Fibroblast of lung (primary cell): ENCODE results near the gene PTPN23. TPM values are rescaled to one million over a fixed set of nuclear protein-coding genes. Genes with fewer than 3 reads are reported as not detected.

Experiments
- DNase-seq, 2 donors: peaks; one replicate each; pipeline versions ENCODE4 v3.0.0 to v3.0.0-alpha.2; 2010; ENCODE audit warnings: low read depth in 2 of 2
- H2AFZ ChIP-seq: 2 replicates; pipeline ENCODE4 v1.5.1; 2012; ENCODE audit warnings: low read length, control low read depth, inconsistent platforms
- H3K27ac ChIP-seq: 2 replicates; pipeline ENCODE4 v1.5.1; 2011; ENCODE audit warnings: low read length, control low read depth; ENCODE audit not compliant: insufficient read depth
- H3K27me3 ChIP-seq: 2 replicates; pipeline ENCODE4 v1.5.1; 2011; ENCODE audit warnings: mild to moderate bottlenecking, low read length; ENCODE audit not compliant: control insufficient read depth, insufficient read depth
- H3K36me3 ChIP-seq: 2 replicates; pipeline ENCODE4 v1.5.1; 2011; ENCODE audit warnings: low read length; ENCODE audit not compliant: control insufficient read depth, insufficient read depth
- H3K4me1 ChIP-seq: 2 replicates; pipeline ENCODE4 v1.5.1; 2011; ENCODE audit warnings: low read length; ENCODE audit not compliant: control insufficient read depth, insufficient read depth; ENCODE audit errors: extremely low read depth
- H3K4me2 ChIP-seq: 2 replicates; pipeline ENCODE4 v1.5.1; 2011; ENCODE audit warnings: low read length, control low read depth; ENCODE audit not compliant: insufficient read depth; ENCODE audit errors: extremely low read depth
- H3K4me3 ChIP-seq, 4 experiments: fragments of 200-600 bp in 1 of 4; sonication (generic) in 1 of 4; replicated peaks in 1 of 4; 2 replicates each; pipeline ENCODE4 v1.5.1; 2011 to 2016; ENCODE audit warnings: low read length in 4 of 4, low read depth in 3 of 4, mild to moderate bottlenecking in 3 of 4, control low read depth in 2 of 4, inconsistent platforms in 1 of 4, mixed read lengths in 1 of 4; ENCODE audit not compliant: insufficient read depth in 1 of 4; ENCODE audit errors: control extremely low read depth in 1 of 4
- H3K79me2 ChIP-seq: 2 replicates; pipeline ENCODE4 v1.5.1; 2012; ENCODE audit warnings: mild to moderate bottlenecking, low read length, inconsistent platforms; ENCODE audit not compliant: control insufficient read depth, insufficient read depth
- H3K9ac ChIP-seq: 2 replicates; pipeline ENCODE4 v1.5.1; 2011; ENCODE audit warnings: mild to moderate bottlenecking, low read length, control low read depth; ENCODE audit not compliant: insufficient read depth
- H3K9me3 ChIP-seq: 2 replicates; pipeline ENCODE4 v1.5.1; 2012; ENCODE audit warnings: low read depth, low read length; ENCODE audit not compliant: control insufficient read depth, insufficient read depth
- H4K20me1 ChIP-seq: 2 replicates; pipeline ENCODE4 v1.5.1; 2011; ENCODE audit warnings: low read length; ENCODE audit not compliant: control insufficient read depth, insufficient read depth; ENCODE audit errors: extremely low read depth
- EZH2 ChIP-seq: IDR thresholded peaks from 2 replicates; pipeline ENCODE4 v1.5.1; 2012; ENCODE audit warnings: low read length, control low read depth, mild to moderate bottlenecking; ENCODE audit errors: missing control alignments
- polyA plus RNA-seq, 2 donors: library from polyadenylated mRNA; depleted of rRNA in 1 of 2; stranded (reverse) in 1 of 2; unstranded in 1 of 2; fragments of >200 nt; gene quantifications; 2 replicates each; pipeline ENCODE4 v1.2.1, GENCODE V29; 2011 to 2012; ENCODE audit warnings: missing spikeins in 1 of 2
- total RNA-seq: library from RNA; depleted of rRNA; stranded (reverse); fragments of >200 nt; gene quantifications from 2 replicates; pipeline ENCODE4 v1.2.1, GENCODE V29; 2014
- TF ChIP-seq, protein P1 (sequence below), 2 donors: IDR thresholded peaks in 1 of 2; conservative IDR thresholded peaks in 1 of 2; 1 replicate in 1 of 2; 2 replicates in 1 of 2; pipeline ENCODE4 v1.5.1; 2011 to 2012; ENCODE audit warnings: low read length in 2 of 2, control low read depth in 1 of 2, inconsistent platforms in 1 of 2, low read depth in 1 of 2, mild to moderate bottlenecking in 1 of 2

Gene PTPN23
- total and polyA plus RNA-seq, 2 donors (not counting 1 experiment from before 2014, with no cell fraction given) = 1.5 to 19.7 TPM

DNA sequence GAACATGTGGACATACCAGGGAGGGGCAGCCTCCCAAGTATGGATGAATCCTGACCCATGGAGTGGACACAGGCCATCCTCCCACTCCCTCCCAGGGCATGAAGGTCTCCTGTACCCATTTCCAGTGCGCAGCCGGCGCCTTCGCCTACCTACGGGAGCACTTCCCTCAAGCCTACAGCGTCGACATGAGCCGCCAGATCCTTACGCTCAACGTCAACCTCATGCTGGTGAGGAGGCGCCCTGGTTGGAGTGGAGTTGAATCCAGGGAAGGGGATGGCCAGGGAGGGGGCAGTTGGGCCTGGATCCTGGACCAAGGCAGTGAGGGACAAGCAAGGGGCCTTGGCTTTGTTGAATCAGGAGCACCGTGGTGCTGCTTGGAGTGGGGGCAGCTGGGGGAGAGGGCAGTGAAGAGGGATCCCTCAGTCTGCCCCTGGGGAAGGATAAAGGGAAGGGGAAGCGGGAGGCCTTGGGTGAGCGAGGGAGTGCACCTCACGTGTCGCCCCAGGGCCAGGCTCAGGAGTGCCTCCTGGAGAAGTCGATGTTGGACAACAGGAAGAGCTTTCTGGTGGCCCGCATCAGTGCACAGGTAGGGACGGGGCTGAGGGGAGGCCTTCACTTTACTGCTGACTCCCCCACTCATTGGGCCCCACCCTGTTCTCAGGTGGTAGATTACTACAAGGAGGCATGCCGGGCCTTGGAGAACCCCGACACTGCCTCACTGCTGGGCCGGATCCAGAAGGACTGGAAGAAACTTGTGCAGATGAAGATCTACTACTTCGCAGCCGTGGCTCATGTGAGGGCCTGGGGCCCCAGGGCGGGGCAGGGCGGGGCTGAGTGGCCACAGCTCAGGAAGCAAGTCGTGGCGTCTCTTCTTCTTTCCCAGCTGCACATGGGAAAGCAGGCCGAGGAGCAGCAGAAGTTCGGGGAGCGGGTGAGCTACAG, 25.3 kb downstream of the PTPN23 start:
- no peak overlapping the region for H3K4me3 ChIP-seq
- no peak overlapping the region for H3K27ac ChIP-seq
- no peaks in the 10 kb centered on the region for H3K4me1 ChIP-seq
- peaks cover 6% of the 10 kb centered on the region for H3K79me2 ChIP-seq
- peaks cover 29% of the 10 kb centered on the region for H3K36me3 ChIP-seq
- H3K4me2 ChIP-seq = no peak overlapping the region
- H2AFZ ChIP-seq = no peak overlapping the region
- H3K9me3 ChIP-seq = no peaks in the 10 kb centered on the region
- H3K27me3 ChIP-seq = no peaks in the 10 kb centered on the region
- H3K9ac ChIP-seq = no peak overlapping the region
- TF ChIP-seq EZH2 = no peak
- TF ChIP-seq, protein P1, sequence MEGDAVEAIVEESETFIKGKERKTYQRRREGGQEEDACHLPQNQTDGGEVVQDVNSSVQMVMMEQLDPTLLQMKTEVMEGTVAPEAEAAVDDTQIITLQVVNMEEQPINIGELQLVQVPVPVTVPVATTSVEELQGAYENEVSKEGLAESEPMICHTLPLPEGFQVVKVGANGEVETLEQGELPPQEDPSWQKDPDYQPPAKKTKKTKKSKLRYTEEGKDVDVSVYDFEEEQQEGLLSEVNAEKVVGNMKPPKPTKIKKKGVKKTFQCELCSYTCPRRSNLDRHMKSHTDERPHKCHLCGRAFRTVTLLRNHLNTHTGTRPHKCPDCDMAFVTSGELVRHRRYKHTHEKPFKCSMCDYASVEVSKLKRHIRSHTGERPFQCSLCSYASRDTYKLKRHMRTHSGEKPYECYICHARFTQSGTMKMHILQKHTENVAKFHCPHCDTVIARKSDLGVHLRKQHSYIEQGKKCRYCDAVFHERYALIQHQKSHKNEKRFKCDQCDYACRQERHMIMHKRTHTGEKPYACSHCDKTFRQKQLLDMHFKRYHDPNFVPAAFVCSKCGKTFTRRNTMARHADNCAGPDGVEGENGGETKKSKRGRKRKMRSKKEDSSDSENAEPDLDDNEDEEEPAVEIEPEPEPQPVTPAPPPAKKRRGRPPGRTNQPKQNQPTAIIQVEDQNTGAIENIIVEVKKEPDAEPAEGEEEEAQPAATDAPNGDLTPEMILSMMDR (conservative IDR thresholded peaks at IDR 0.05 in 1 of 2, IDR thresholded peaks at IDR 0.05 in 1 of 2; ENCODE audit: low read depth in 1 of 2, low read length in 2 of 2) = no peak
- no peaks in the 10 kb centered on the region for H4K20me1 ChIP-seq
- no peak for DNase-seq

DNA sequence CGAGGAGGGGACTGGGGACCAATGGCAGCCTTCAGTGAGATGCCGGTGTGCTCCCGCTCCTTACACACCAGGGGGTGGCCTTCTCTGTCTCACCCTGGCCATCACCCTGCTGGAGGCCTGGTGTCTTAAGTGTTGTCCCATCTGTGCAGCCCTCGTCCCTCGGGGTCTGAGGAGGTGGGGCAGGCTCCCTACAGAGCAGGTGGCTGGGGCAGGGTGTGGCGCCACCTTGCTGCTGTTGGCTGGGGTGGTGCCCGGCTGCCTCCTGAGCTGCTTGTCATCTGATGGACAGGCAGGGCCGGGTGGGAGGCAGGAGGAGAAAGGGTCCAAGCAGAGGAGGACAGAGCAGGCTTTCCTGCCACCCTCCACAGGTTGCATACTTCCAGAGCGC, 25.9 kb downstream of the PTPN23 start:
- H2AFZ ChIP-seq = no peak overlapping the region
- H3K4me2 ChIP-seq = no peak overlapping the region
- no peaks in the 10 kb centered on the region for H4K20me1 ChIP-seq
- no peak overlapping the region for H3K9ac ChIP-seq
- H3K79me2 ChIP-seq = peaks cover 3% of the 10 kb centered on the region
- peaks cover 32% of the 10 kb centered on the region for H3K36me3 ChIP-seq
- DNase-seq = no peak
- H3K27ac ChIP-seq = no peak overlapping the region
- TF ChIP-seq, protein P1 (conservative IDR thresholded peaks at IDR 0.05 in 1 of 2, IDR thresholded peaks at IDR 0.05 in 1 of 2; ENCODE audit: low read depth in 1 of 2, low read length in 2 of 2) = no peak
- no peak for TF ChIP-seq EZH2
- H3K4me1 ChIP-seq = no peaks in the 10 kb centered on the region
- no peaks in the 10 kb centered on the region for H3K9me3 ChIP-seq
- no peak overlapping the region for H3K4me3 ChIP-seq
- H3K27me3 ChIP-seq = no peaks in the 10 kb centered on the region

DNA sequence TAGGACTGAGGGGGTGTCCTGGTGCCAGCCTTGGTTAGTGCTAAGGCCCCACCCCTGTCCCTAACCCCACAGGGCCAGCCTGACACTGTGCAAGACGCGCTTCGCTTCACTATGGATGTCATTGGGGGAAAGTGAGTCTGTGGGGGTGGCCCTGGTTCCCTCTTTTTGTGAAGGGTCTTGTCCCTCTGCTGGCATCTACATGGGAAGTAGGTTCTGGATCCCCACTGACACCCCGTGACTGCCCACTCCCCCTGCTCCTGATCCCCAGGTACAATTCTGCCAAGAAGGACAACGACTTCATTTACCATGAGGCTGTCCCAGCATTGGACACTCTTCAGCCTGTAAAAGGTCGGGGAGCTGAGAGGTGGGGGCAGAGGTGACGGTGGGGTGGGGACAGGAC, 26.4 kb downstream of the PTPN23 start:
- DNase-seq = no peak
- Histone ChIP-seq H4K20me1 (no peaks in the 10 kb centered on the region), H3K9me3 (no peaks in the 10 kb centered on the region), H3K4me1 (no peaks in the 10 kb centered on the region), H3K27me3 (no peaks in the 10 kb centered on the region), H3K36me3 (peaks cover 36% of the 10 kb centered on the region), H3K27ac (no peak overlapping the region), H3K9ac (no peak overlapping the region), H3K79me2 (peaks cover 3% of the 10 kb centered on the region), H3K4me3 (no peak overlapping the region), H3K4me2 (no peak overlapping the region), H2AFZ (no peak overlapping the region)
- TF ChIP-seq EZH2 = no peak
- TF ChIP-seq, protein P1 (conservative IDR thresholded peaks at IDR 0.05 in 1 of 2, IDR thresholded peaks at IDR 0.05 in 1 of 2; ENCODE audit: low read depth in 1 of 2, low read length in 2 of 2) = no peak
